ENCODE measurements around the gene ABCG5. TPM values are rescaled to one million over a fixed set of nuclear protein-coding genes. Genes with fewer than 3 reads are reported as not detected.

The ABCG5 gene
- total RNA-seq, 2 experiments from 2014 or later: not detected

- no peak overlapping the region for H3K4me3 ChIP-seq (ENCODE audit: low read length)
- ATAC-seq (ENCODE audit: poor library complexity) (no peak), DNase-seq (no peak)
- intact Hi-C loops (cut with DNase I, micrococcal nuclease): no loop called here
- H3K27ac ChIP-seq (ENCODE audit: low read depth in 1 of 2, low read length in 2 of 2): no peak overlapping the region
- Mint-ChIP-seq H3K4me1 (ENCODE audit: low read depth) (no peaks in the 10 kb centered on the region), H3K36me3 (ENCODE audit: low read depth) (peaks cover 13% of the 10 kb centered on the region), H3K27me3 (no peaks in the 10 kb centered on the region), H3K27ac (no peak overlapping the region), H3K9me3 (no peaks in the 10 kb centered on the region), H3K4me3 (no peak overlapping the region)
- no peak for TF ChIP-seq CTCF (IDR thresholded peaks at IDR 0.05)
- H3K36me3 ChIP-seq (ENCODE audit: insufficient read depth, low read length): no peaks in the 10 kb centered on the region
- H3K4me1 ChIP-seq (ENCODE audit: insufficient read depth, low read length): no peaks in the 10 kb centered on the region
- POLR2A ChIA-PET: no interaction called here
- H3K27me3 ChIP-seq (ENCODE audit: control insufficient read depth in 1 of 2, insufficient read depth in 2 of 2, low read length in 2 of 2): no peaks in the 10 kb centered on the region
- CTCF ChIA-PET: no interaction called here
- H3K9me3 ChIP-seq (ENCODE audit: control insufficient read depth in 1 of 2, insufficient read depth in 1 of 2, low read length in 2 of 2): no peaks in the 10 kb centered on the region
Observed at GRCh38 chr2:43802135-43802534, 36.5 kb downstream of the ABCG5 start.

- no peak overlapping the region for H3K27ac Mint-ChIP-seq
Observed at GRCh38 chr2:43800894-43801293, 37.7 kb downstream of the ABCG5 start.

GRCh38 chr2:43798300-43798699 lies 40.3 kb downstream of the ABCG5 start:
- H3K4me3 Mint-ChIP-seq: no peak overlapping the region
- DNase-seq (no peak), ATAC-seq (ENCODE audit: poor library complexity) (no peak)
- Histone ChIP-seq H3K4me1 (ENCODE audit: insufficient read depth, low read length) (no peaks in the 10 kb centered on the region), H3K27ac (ENCODE audit: low read depth in 1 of 2, low read length in 2 of 2) (no peak overlapping the region), H3K36me3 (ENCODE audit: insufficient read depth, low read length) (no peaks in the 10 kb centered on the region), H3K9me3 (ENCODE audit: control insufficient read depth in 1 of 2, insufficient read depth in 1 of 2, low read length in 2 of 2) (no peaks in the 10 kb centered on the region), H3K4me3 (ENCODE audit: low read length) (no peak overlapping the region), H3K27me3 (ENCODE audit: control insufficient read depth in 1 of 2, insufficient read depth in 2 of 2, low read length in 2 of 2) (no peaks in the 10 kb centered on the region)
- intact Hi-C loops (cut with DNase I, micrococcal nuclease): no loop called here
- TF ChIP-seq CTCF (IDR thresholded peaks at IDR 0.05): no peak
- no peaks in the 10 kb centered on the region for H3K4me1 Mint-ChIP-seq (ENCODE audit: low read depth)
- no peak overlapping the region for H3K27ac Mint-ChIP-seq
- H3K27me3 Mint-ChIP-seq: no peaks in the 10 kb centered on the region
- peaks cover 5% of the 10 kb centered on the region for H3K36me3 Mint-ChIP-seq (ENCODE audit: low read depth)
- CTCF ChIA-PET: interaction anchor here (1.4 kb wide), 1 partner anchor 9 kb away, joined by 3 read pairs; no protein-coding TSS in a partner anchor
- no peaks in the 10 kb centered on the region for H3K9me3 Mint-ChIP-seq
- POLR2A ChIA-PET: no interaction called here

More at GRCh38 chr2:43800894-43801293, 37.7 kb downstream of the ABCG5 start:
- no peaks in the 10 kb centered on the region for H3K4me1 ChIP-seq (ENCODE audit: insufficient read depth, low read length)
- no peaks in the 10 kb centered on the region for H3K27me3 ChIP-seq (ENCODE audit: control insufficient read depth in 1 of 2, insufficient read depth in 2 of 2, low read length in 2 of 2)
- no peak overlapping the region for H3K4me3 Mint-ChIP-seq
- no peak overlapping the region for H3K27ac ChIP-seq (ENCODE audit: low read depth in 1 of 2, low read length in 2 of 2)
- no peak overlapping the region for H3K4me3 ChIP-seq (ENCODE audit: low read length)
- H3K4me1 Mint-ChIP-seq (ENCODE audit: low read depth): no peaks in the 10 kb centered on the region
- H3K27me3 Mint-ChIP-seq: no peaks in the 10 kb centered on the region
- H3K9me3 ChIP-seq (ENCODE audit: control insufficient read depth in 1 of 2, insufficient read depth in 1 of 2, low read length in 2 of 2): no peaks in the 10 kb centered on the region
- no peaks in the 10 kb centered on the region for H3K9me3 Mint-ChIP-seq
- POLR2A ChIA-PET: no interaction called here
- intact Hi-C loops (cut with DNase I, micrococcal nuclease): no loop called here
- CTCF ChIA-PET: interaction anchor here (1.0 kb wide), 1 partner anchor 66 kb away, joined by 3 read pairs; no protein-coding TSS in a partner anchor
- TF ChIP-seq CTCF (IDR thresholded peaks at IDR 0.05): no peak
- DNase-seq (no peak), ATAC-seq (ENCODE audit: poor library complexity) (no peak)
- H3K36me3 Mint-ChIP-seq (ENCODE audit: low read depth): peaks cover 8% of the 10 kb centered on the region
- H3K36me3 ChIP-seq (ENCODE audit: insufficient read depth, low read length): no peaks in the 10 kb centered on the region

All from CD4-positive, alpha-beta T cell (primary cell).